HEK293 (cell line): ENCODE results near the gene MTFP1.
A peak's percentile ranks its signal among the peaks of the same experiment; 100 is the strongest.

Experiments used
- CTCF ChIA-PET: fragments of 350-600 bp; formaldehyde crosslinking; extraction: SDS; loops from one replicate; lab custom pipeline; 2021; ENCODE audit warnings: antibody characterized with exemption; lab: Yijun Ruan, JAX
- POLR2A ChIA-PET: fragments of 300-600 bp; formaldehyde crosslinking; extraction: SDS; loops from one replicate; lab custom pipeline; 2020; ENCODE audit warnings: antibody characterized with exemption, inconsistent platforms; lab: Yijun Ruan, JAX
- H3K27ac ChIP-seq: fragments of 200-500 bp; sonication (Bioruptor generic); 2 replicates; pipeline ENCODE4 v1.5.1; 2014; ENCODE audit warnings: low read depth, low read length, control low read depth, inconsistent platforms; ENCODE audit errors: extremely low read depth
- H3K36me3 ChIP-seq, 2 experiments: fragments of 200-500 bp in 1 of 2; sonication (Bioruptor generic) in 1 of 2; 1 replicate in 1 of 2; 2 replicates in 1 of 2; pipeline ENCODE4 v1.5.1; 2014 to 2017; ENCODE audit warnings: inconsistent platforms in 2 of 2, low read length in 2 of 2; ENCODE audit not compliant: control insufficient read depth in 2 of 2, insufficient read depth in 1 of 2
- H3K4me1 ChIP-seq: fragments of 200-500 bp; sonication (Bioruptor generic); 2 replicates; pipeline ENCODE4 v1.5.1; 2014; ENCODE audit warnings: mild to moderate bottlenecking, low read length, inconsistent platforms; ENCODE audit not compliant: control insufficient read depth, insufficient read depth
- H3K4me3 ChIP-seq: 2 replicates; pipeline ENCODE4 v1.5.1; 2011; ENCODE audit warnings: low read depth, mild to moderate bottlenecking, control low read depth, low read length, moderate library complexity
- H3K9me3 ChIP-seq: fragments of 200-500 bp; sonication (Bioruptor generic); 2 replicates; pipeline ENCODE4 v1.5.1; 2014; ENCODE audit warnings: low read depth, low read length, inconsistent platforms; ENCODE audit not compliant: control insufficient read depth, insufficient read depth
- BCL11B ChIP-seq: fragments of 450-650 bp; formaldehyde crosslinking; IDR thresholded peaks from 2 replicates; pipeline ENCODE4 v1.5.1; 2016; ENCODE audit warnings: low read depth, missing biosample characterization, missing genetic modification characterization
- EGR2 ChIP-seq: fragments of 450-650 bp; formaldehyde crosslinking; IDR thresholded peaks from 2 replicates; pipeline ENCODE4 v1.5.1; 2016; ENCODE audit warnings: low read depth, missing biosample characterization, missing genetic modification characterization
- IKZF3 ChIP-seq: fragments of 450-650 bp; IDR thresholded peaks from 2 replicates; pipeline ENCODE4 v1.5.0; 2018; ENCODE audit warnings: missing biosample characterization, mild to moderate bottlenecking, missing genetic modification characterization, moderate library complexity
- KLF16 ChIP-seq: fragments of 450-650 bp; formaldehyde crosslinking; IDR thresholded peaks from 2 replicates; pipeline ENCODE4 v1.5.1; 2017; ENCODE audit warnings: missing biosample characterization, missing genetic modification characterization
- KLF9 ChIP-seq: fragments of 450-650 bp; formaldehyde crosslinking; IDR thresholded peaks from 2 replicates; pipeline ENCODE4 v1.5.1; 2016; ENCODE audit warnings: missing biosample characterization, missing genetic modification characterization, low read depth
- MYNN ChIP-seq: fragments of 450-650 bp; formaldehyde crosslinking; IDR thresholded peaks from 2 replicates; pipeline ENCODE4 v1.5.1; 2016; ENCODE audit warnings: missing biosample characterization, missing genetic modification characterization, borderline replicate concordance
- MZF1 ChIP-seq: fragments of 450-650 bp; formaldehyde crosslinking; IDR thresholded peaks from 2 replicates; pipeline ENCODE4 v1.5.1; 2017; ENCODE audit warnings: missing biosample characterization, missing genetic modification characterization, borderline replicate concordance
- PATZ1 ChIP-seq: fragments of 450-650 bp; formaldehyde crosslinking; IDR thresholded peaks from 2 replicates; pipeline ENCODE4 v1.5.1; 2016; ENCODE audit warnings: missing biosample characterization, missing genetic modification characterization
- YY1 ChIP-seq: fragments of 450-650 bp; formaldehyde crosslinking; IDR thresholded peaks from 2 replicates; pipeline ENCODE4 v1.5.1; 2018; ENCODE audit warnings: missing biosample characterization, missing genetic modification characterization
- ZBTB48 ChIP-seq: fragments of 450-650 bp; formaldehyde crosslinking; IDR thresholded peaks from 2 replicates; pipeline ENCODE4 v1.5.1; 2016; ENCODE audit warnings: missing biosample characterization, missing genetic modification characterization
- ZFHX2 ChIP-seq: fragments of 450-650 bp; formaldehyde crosslinking; conservative IDR thresholded peaks from 2 replicates; pipeline ENCODE4 v1.5.1; 2016; ENCODE audit warnings: missing biosample characterization, missing genetic modification characterization
- ZFP41 ChIP-seq: fragments of 450-650 bp; formaldehyde crosslinking; IDR thresholded peaks from 2 replicates; pipeline ENCODE4 v1.5.1; 2016; ENCODE audit warnings: missing biosample characterization, missing genetic modification characterization, borderline replicate concordance
- ZNF311 ChIP-seq: fragments of 450-650 bp; formaldehyde crosslinking; IDR thresholded peaks from 2 replicates; pipeline ENCODE4 v1.5.1; 2017; ENCODE audit warnings: missing biosample characterization, missing genetic modification characterization, borderline replicate concordance
- ZNF341 ChIP-seq: fragments of 450-650 bp; formaldehyde crosslinking; IDR thresholded peaks from 2 replicates; pipeline ENCODE4; 2016; ENCODE audit warnings: low read depth, missing biosample characterization, missing genetic modification characterization
- ZNF366 ChIP-seq: fragments of 450-650 bp; formaldehyde crosslinking; conservative IDR thresholded peaks from 2 replicates; pipeline ENCODE4 v1.5.1; 2016; ENCODE audit warnings: missing biosample characterization, missing genetic modification characterization
- ZNF426 ChIP-seq: fragments of 450-650 bp; formaldehyde crosslinking; IDR thresholded peaks from 2 replicates; pipeline ENCODE4 v1.5.1; 2017; ENCODE audit warnings: missing biosample characterization, missing genetic modification characterization, mild to moderate bottlenecking, inconsistent platforms, moderate library complexity
- ZNF621 ChIP-seq: fragments of 450-650 bp; formaldehyde crosslinking; IDR thresholded peaks from 2 replicates; pipeline ENCODE4 v1.5.1; 2017; ENCODE audit warnings: missing biosample characterization, missing genetic modification characterization
- ZNF623 ChIP-seq: fragments of 450-650 bp; formaldehyde crosslinking; IDR thresholded peaks from 2 replicates; pipeline ENCODE4 v1.5.1; 2016; ENCODE audit warnings: missing biosample characterization, missing genetic modification characterization
- ZNF768 ChIP-seq: fragments of 450-650 bp; formaldehyde crosslinking; IDR thresholded peaks from 2 replicates; pipeline ENCODE4 v1.5.1; 2018; ENCODE audit warnings: missing biosample characterization, mild to moderate bottlenecking, missing genetic modification characterization
- ZNF777 ChIP-seq: fragments of 450-650 bp; formaldehyde crosslinking; IDR thresholded peaks from 2 replicates; pipeline ENCODE4 v1.5.1; 2017; ENCODE audit warnings: missing biosample characterization, missing genetic modification characterization, borderline replicate concordance
- TF ChIP-seq, protein P1 (sequence below): fragments of 450-650 bp; formaldehyde crosslinking; IDR thresholded peaks from 2 replicates; pipeline ENCODE4 v1.5.1; 2016; ENCODE audit warnings: missing biosample characterization, missing genetic modification characterization
- TF ChIP-seq, protein P2 (sequence below): fragments of 450-650 bp; formaldehyde crosslinking; IDR thresholded peaks from 2 replicates; pipeline ENCODE4 v1.5.1; 2016; ENCODE audit warnings: missing biosample characterization, missing genetic modification characterization
- TF ChIP-seq, protein P3 (sequence below): fragments of 450-650 bp; formaldehyde crosslinking; IDR thresholded peaks from 2 replicates; pipeline ENCODE4 v1.5.1; 2016; ENCODE audit warnings: missing biosample characterization, missing genetic modification characterization

Gene MTFP1

GRCh38 chr22:30425327-30425615 is 297 bp upstream of the MTFP1 start:
- POLR2A ChIA-PET = interaction anchor here (0.6 to 6.0 kb wide), 8 partner anchors 9 to 658 kb away, joined by 3 to 86 read pairs (median 10); partner anchors contain the start of genes CCDC157, SEC14L2, SF3A1 and UQCR10
- H3K27ac ChIP-seq = no peak overlapping the region; the same call in 1 of the 2 replicates
- H3K4me3 ChIP-seq = peak overlapping the region; percentile 74
- no peaks in the 10 kb centered on the region for H3K9me3 ChIP-seq
- TF ChIP-seq YY1 (tag by site-specific recombination) (no peak), IKZF3 (0 out of 2 replicates have a peak, but pooled peaks have one; percentile 19), ZNF777 (no peak), ZNF366 (no peak), ZNF311 (tag by site-specific recombination) (no peak), KLF9 (tag by site-specific recombination) (no peak), ZNF341 (peak; percentile 56), MZF1 (tag by site-specific recombination) (peak; percentile 59; the same call in 1 of the 2 replicates), BCL11B (tag by site-specific recombination) (no peak), MYNN (tag by site-specific recombination) (no peak)
- CTCF ChIA-PET = interaction anchor here (0.7 to 7.6 kb wide), 7 partner anchors 13 to 164 kb away, joined by 3 to 71 read pairs (median 8); no protein-coding TSS in a partner anchor
- H3K36me3 ChIP-seq = peaks cover 0 to 31% of the 10 kb centered on the region in 2 experiments; a peak in 1 of 3 replicates
- H3K4me1 ChIP-seq = peaks cover 27% of the 10 kb centered on the region

DNA sequence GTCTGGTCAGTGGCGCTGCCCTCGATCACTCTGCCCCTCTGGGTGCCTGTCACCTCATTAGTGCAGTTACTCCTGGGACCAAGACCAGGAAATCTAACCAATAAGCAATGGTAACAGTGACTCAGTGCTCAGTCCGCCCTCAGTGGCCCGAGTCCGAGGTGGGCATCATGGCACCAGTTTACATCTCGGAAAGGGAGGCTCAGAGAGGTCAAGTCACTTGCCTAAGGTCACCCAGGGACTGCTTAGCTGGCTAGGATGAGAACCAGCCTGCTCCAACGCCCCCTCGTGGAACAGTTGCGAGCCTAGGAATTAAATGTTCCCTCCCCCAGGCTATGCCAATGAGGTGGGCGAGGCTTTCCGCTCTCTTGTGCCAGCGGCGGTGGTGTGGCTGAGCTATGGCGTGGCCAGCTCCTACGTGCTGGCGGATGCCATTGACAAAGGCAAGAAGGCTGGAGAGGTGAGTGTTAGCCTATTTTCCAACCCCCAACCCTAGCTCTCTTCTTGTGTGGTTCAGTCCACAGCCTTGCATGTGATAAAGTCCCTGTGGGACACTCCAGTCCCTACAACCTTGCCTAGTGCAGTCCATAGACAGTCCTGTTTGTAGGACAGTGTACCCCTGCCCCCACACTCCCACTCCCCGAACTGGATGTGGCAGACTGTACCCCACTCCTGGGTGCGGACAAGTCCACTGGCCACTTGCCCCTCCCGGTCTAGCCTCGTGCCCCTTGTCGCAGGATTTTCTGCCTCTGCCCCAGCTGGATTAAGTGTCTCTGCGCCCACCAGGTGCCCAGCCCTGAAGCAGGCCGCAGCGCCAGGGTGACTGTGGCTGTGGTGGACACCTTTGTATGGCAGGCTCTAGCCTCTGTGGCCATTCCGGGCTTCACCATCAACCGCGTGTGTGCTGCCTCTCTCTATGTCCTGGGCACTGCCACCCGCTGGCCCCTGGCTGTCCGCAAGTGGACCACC is 1.1 kb downstream of the MTFP1 start:
- Histone ChIP-seq H3K36me3 (peaks cover 0 to 26% of the 10 kb centered on the region in 2 experiments; a peak in 1 of 3 replicates), H3K4me3 (peak overlapping the region; percentile 74), H3K9me3 (no peaks in the 10 kb centered on the region), H3K27ac (no peak overlapping the region; the same call in 1 of the 2 replicates), H3K4me1 (peaks cover 19% of the 10 kb centered on the region)
- ChIA-PET POLR2A (interaction anchor here (0.5 to 1.8 kb wide), 4 partner anchors 11 to 771 kb away, joined by 3 to 10 read pairs (median 4); partner anchors contain the start of gene SEC14L2), CTCF (interaction anchor here (0.6 to 7.6 kb wide), 15 partner anchors 11 to 950 kb away, joined by 3 to 71 read pairs (median 5); partner anchors contain the start of gene SLC35E4)
- TF ChIP-seq ZNF623 (tag by site-specific recombination) (no peak), EGR2 (peak; percentile 57), ZFHX2 (peak; percentile 73), ZNF768 (peak; percentile 99; the same call in 1 of the 2 replicates), ZNF621 (no peak), ZNF426 (tag by site-specific recombination) (no peak), KLF16 (tag by site-specific recombination) (peak; percentile 78; the same call in 1 of the 2 replicates), ZFP41 (no peak), PATZ1 (peak; percentile 19; the same call in 1 of the 2 replicates), ZBTB48 (tag by site-specific recombination) (no peak)
- TF ChIP-seq, protein P1, sequence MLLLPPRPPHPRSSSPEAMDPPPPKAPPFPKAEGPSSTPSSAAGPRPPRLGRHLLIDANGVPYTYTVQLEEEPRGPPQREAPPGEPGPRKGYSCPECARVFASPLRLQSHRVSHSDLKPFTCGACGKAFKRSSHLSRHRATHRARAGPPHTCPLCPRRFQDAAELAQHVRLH (tag by site-specific recombination) = peak; percentile 10; the same call in 1 of the 2 replicates
- TF ChIP-seq, protein P2, sequence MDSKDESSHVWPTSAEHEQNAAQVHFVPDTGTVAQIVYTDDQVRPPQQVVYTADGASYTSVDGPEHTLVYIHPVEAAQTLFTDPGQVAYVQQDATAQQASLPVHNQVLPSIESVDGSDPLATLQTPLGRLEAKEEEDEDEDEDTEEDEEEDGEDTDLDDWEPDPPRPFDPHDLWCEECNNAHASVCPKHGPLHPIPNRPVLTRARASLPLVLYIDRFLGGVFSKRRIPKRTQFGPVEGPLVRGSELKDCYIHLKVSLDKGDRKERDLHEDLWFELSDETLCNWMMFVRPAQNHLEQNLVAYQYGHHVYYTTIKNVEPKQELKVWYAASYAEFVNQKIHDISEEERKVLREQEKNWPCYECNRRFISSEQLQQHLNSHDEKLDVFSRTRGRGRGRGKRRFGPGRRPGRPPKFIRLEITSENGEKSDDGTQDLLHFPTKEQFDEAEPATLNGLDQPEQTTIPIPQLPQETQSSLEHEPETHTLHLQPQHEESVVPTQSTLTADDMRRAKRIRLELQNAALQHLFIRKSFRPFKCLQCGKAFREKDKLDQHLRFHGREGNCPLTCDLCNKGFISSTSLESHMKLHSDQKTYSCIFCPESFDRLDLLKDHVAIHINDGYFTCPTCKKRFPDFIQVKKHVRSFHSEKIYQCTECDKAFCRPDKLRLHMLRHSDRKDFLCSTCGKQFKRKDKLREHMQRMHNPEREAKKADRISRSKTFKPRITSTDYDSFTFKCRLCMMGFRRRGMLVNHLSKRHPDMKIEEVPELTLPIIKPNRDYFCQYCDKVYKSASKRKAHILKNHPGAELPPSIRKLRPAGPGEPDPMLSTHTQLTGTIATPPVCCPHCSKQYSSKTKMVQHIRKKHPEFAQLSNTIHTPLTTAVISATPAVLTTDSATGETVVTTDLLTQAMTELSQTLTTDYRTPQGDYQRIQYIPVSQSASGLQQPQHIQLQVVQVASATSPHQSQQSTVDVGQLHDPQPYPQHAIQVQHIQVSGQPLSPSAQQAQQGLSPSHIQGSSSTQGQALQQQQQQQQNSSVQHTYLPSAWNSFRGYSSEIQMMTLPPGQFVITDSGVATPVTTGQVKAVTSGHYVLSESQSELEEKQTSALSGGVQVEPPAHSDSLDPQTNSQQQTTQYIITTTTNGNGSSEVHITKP = peak; percentile 90
- TF ChIP-seq, protein P3, sequence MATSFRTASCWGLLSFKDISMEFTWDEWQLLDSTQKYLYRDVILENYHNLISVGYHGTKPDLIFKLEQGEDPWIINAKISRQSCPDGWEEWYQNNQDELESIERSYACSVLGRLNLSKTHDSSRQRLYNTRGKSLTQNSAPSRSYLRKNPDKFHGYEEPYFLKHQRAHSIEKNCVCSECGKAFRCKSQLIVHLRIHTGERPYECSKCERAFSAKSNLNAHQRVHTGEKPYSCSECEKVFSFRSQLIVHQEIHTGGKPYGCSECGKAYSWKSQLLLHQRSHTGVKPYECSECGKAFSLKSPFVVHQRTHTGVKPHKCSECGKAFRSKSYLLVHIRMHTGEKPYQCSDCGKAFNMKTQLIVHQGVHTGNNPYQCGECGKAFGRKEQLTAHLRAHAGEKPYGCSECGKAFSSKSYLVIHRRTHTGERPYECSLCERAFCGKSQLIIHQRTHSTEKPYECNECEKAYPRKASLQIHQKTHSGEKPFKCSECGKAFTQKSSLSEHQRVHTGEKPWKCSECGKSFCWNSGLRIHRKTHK (tag by site-specific recombination) = no peak
